Heart left ventricle (tissue), 16 donors: Measurements from ENCODE around the gene MAGI1. TPM values are rescaled to one million over a fixed set of nuclear protein-coding genes. Genes with fewer than 3 reads are reported as not detected.

Source experiments
- ATAC-seq, 4 donors: fragments of 200-7000 bp; cut with Tn5 transposase; one replicate each; pipeline ENCODE4 v1.9.1; 2020 to 2022; ENCODE audit warnings: moderate library complexity in 4 of 4, mild to moderate bottlenecking in 3 of 4, moderate number of reproducible peaks in 1 of 4
- DNase-seq, 5 donors: peaks; one replicate each; pipeline ENCODE4 v3.0.0-alpha.2; 2020
- H3K27ac ChIP-seq, 12 donors: fragments of 200-600 bp; sonication (generic) in 4 of 12; one replicate each; pipeline versions ENCODE4 v1.5.0 to v1.8.0; 2016 to 2022; ENCODE audit warnings: mild to moderate bottlenecking in 2 of 12
- H3K27me3 ChIP-seq, 9 donors: fragments of 200-600 bp; sonication (generic) in 2 of 9; one replicate each; pipeline versions ENCODE4 v1.5.1 to v1.8.0; 2016 to 2022; ENCODE audit warnings: mild to moderate bottlenecking in 3 of 9
- H3K36me3 ChIP-seq, 9 donors: fragments of 200-600 bp; sonication (generic) in 2 of 9; one replicate each; pipeline versions ENCODE4 v1.5.0 to v1.8.0; 2018 to 2022; ENCODE audit warnings: mild to moderate bottlenecking in 2 of 9
- H3K4me1 ChIP-seq, 12 donors: fragments of 200-600 bp; sonication (generic) in 4 of 12; one replicate each; pipeline versions ENCODE4 v1.5.0 to v1.8.0; 2016 to 2022; ENCODE audit warnings: mild to moderate bottlenecking in 3 of 12
- H3K4me3 ChIP-seq, 12 donors: fragments of 200-600 bp; sonication (generic) in 4 of 12; one replicate each; pipeline versions ENCODE4 v1.5.0 to v1.8.0; 2017 to 2022; ENCODE audit warnings: mild to moderate bottlenecking in 9 of 12, moderate library complexity in 4 of 12
- H3K9me3 ChIP-seq, 12 donors: fragments of 200-600 bp; sonication (generic) in 4 of 12; one replicate each; pipeline versions ENCODE4 v1.5.0 to v1.8.0; 2016 to 2022; ENCODE audit warnings: mild to moderate bottlenecking in 1 of 12
- POLR2A ChIP-seq, 2 donors: fragments of 450-650 bp; IDR thresholded peaks; one replicate each; pipeline ENCODE4 v1.6.1; 2017; ENCODE audit warnings: antibody characterized with exemption in 2 of 2, mild to moderate bottlenecking in 2 of 2, moderate library complexity in 2 of 2
- WGBS, 4 donors: extraction: QIAGEN DNeasy Blood & Tissue Kit in 2 of 4; methylation state at CpG; one replicate each; pipeline versions ENCODE4 v1.1.5 to v1.1.7; 2013 to 2018; 5-methylcytosine and 5-hydroxymethylcytosine counted together
- intact Hi-C, 10 donors: fragments of 100-400 bp; cut with DNase I; formaldehyde crosslinking; loops; one replicate each; pipeline versions ENCODE4 v1.11.1 to v1.14.2; 2022
- polyA plus RNA-seq, 2 donors: library from polyadenylated mRNA; stranded (reverse); fragments of 200-250 nt; gene quantifications; one replicate each; pipeline ENCODE4 v1.2.3, GENCODE V29; 2013
- total RNA-seq, 9 donors: library from RNA; depleted of rRNA in 2 of 9; stranded (reverse); fragments of >200 nt in 2 of 9; fragmentation: NEBNext Ultra II Directional in 3 of 9; extraction: Animal tissue kit (Norgen Biotek cat#: 25700) in 3 of 9; gene quantifications; one replicate each; pipeline versions ENCODE4 v1.1.0 to v1.2.4, GENCODE V29; 2016 to 2023
- TF ChIP-seq, protein P1 (sequence below), 12 donors: fragments of 200-600 bp; sonication (generic) in 4 of 12; IDR thresholded peaks; one replicate each; pipeline versions ENCODE4 v1.5.0 to v1.8.0; 2018 to 2022; ENCODE audit warnings: antibody characterized with exemption in 12 of 12, mild to moderate bottlenecking in 5 of 12
- donor health status: ischemic (EF 13 %, LVEDD 7.1; RV severe dilation, severe dysfunction).
- donor health status: healthy with polysubstance abuse.
- donor health status: DM: no; HTN: yes; CAD: no.
- donor health status: DM: no; HTN: no; CAD: no.
- donor health status: ischemic (EF 25% LVEDD 6.9; RV normal size, moderate dysfunction).
- donor health status: ischemic (EF 25% LVEDD 5.7; RV mildly dilated, moderate dysfunction).
- donor health status: healthy.
- donor health status: DM: yes; HTN: yes; CAD: no.
- donor health status: ischemic (EF 35%, LVEDD 5.7; RV mildly dilated, moderate dysfunction).
- donor health status: nonischemic (EF 11% LVEDD 7.7; RV severe dilation, severe dysfunction).
- donor health status: DM: yes; HTN: yes; CAD: no.
- donor health status: PGD.
- donor health status: ischemic (EF 29% LVEDD 5.4; RV normal size, mild dysfunction).
- donor health status: nonischemic (EF 23%, LVEDD 6.1; RV moderate dilation, normal function).

MAGI1 gene
- total and polyA plus RNA-seq, 11 donors: 18.5 to 52.1 (median 31.4) TPM

- no peak overlapping the region for H3K27ac ChIP-seq
- H3K9me3 ChIP-seq: no peaks in the 10 kb centered on the region
- peaks cover 0 to 11% (median 0%) of the 10 kb centered on the region in 9 donors for H3K36me3 ChIP-seq
- TF ChIP-seq, protein P1, sequence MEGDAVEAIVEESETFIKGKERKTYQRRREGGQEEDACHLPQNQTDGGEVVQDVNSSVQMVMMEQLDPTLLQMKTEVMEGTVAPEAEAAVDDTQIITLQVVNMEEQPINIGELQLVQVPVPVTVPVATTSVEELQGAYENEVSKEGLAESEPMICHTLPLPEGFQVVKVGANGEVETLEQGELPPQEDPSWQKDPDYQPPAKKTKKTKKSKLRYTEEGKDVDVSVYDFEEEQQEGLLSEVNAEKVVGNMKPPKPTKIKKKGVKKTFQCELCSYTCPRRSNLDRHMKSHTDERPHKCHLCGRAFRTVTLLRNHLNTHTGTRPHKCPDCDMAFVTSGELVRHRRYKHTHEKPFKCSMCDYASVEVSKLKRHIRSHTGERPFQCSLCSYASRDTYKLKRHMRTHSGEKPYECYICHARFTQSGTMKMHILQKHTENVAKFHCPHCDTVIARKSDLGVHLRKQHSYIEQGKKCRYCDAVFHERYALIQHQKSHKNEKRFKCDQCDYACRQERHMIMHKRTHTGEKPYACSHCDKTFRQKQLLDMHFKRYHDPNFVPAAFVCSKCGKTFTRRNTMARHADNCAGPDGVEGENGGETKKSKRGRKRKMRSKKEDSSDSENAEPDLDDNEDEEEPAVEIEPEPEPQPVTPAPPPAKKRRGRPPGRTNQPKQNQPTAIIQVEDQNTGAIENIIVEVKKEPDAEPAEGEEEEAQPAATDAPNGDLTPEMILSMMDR (IDR thresholded peaks at IDR 0.05): no peak
- no peak for TF ChIP-seq POLR2A (IDR thresholded peaks at IDR 0.05)
- WGBS, 4 donors: 83 to 93% (median 88%) methylated on average over 5 of the region's 5 CpGs
- DNase-seq (no peak), ATAC-seq (no peak)
- no peaks in the 10 kb centered on the region for H3K27me3 ChIP-seq
- H3K4me1 ChIP-seq: peaks cover 0 to 18% (median 0%) of the 10 kb centered on the region in 12 donors
- H3K4me3 ChIP-seq: no peak overlapping the region
- intact Hi-C loops: no loop called here
Measured at GRCh38 chr3:65350801-65351476, 687.8 kb downstream of the MAGI1 start.

DNA sequence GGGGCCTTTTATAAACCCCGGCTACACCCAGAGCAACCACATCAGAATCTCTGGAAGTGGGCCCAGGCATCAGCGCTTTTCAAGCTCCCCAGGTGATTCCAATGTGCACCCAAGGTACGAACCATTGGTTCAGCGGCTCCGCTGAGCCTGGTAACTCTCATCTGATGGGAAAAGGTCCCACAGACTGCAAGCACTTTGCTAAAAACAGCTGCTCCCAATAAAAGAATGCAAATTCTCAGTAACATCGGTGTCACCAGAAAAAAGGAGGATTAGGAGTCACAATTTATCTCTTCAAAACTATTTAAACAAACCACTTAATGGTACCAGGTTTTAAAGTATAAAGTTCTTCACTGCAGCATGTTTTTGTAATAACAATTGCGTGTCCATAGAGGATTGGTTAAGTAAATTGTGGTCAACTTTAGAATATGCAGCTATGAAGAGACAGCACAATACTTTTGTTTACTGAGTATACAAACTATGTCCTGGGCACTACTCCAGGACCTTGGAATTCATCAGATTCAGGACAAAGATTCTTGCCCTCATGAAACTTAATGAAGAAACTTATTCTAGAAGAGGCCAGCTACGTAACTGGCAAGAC is 690.2 kb downstream of the MAGI1 start:
- WGBS, 4 donors: 85 to 90% (median 87%) methylated on average over 8 of the region's 8 CpGs
- no peak for ATAC-seq
- intact Hi-C loops: loop anchor here in 1 of 10 donors (10.0 kb wide), 1 partner anchor 326 kb away; no protein-coding TSS in a partner anchor

GRCh38 chr3:65347166-65347565 is 691.6 kb downstream of the MAGI1 start:
- H3K27me3 ChIP-seq: no peaks in the 10 kb centered on the region
- H3K4me1 ChIP-seq: peaks cover 0 to 13% (median 0%) of the 10 kb centered on the region in 12 donors
- H3K4me3 ChIP-seq: no peak overlapping the region
- ATAC-seq: peak in 1 of 4 donors; percentile 20
- no peak for DNase-seq
- H3K9me3 ChIP-seq: no peaks in the 10 kb centered on the region
- no peak for TF ChIP-seq POLR2A (IDR thresholded peaks at IDR 0.05)
- TF ChIP-seq, protein P1 (IDR thresholded peaks at IDR 0.05): no peak
- peak overlapping the region in 2 of 12 donors; percentile 31 to 54 for H3K27ac ChIP-seq
- WGBS, 4 donors: 61 to 74% (median 69%) methylated on average over 1 of the region's 1 CpG
- intact Hi-C loops: loop anchor here in 1 of 10 donors (10.0 kb wide), 1 partner anchor 328 kb away; no protein-coding TSS in a partner anchor
- no peaks in the 10 kb centered on the region for H3K36me3 ChIP-seq

More for the DNA sequence above, 690.2 kb downstream of the MAGI1 start:
- no peak for DNase-seq
- H3K4me1 ChIP-seq: peaks cover 0 to 18% (median 0%) of the 10 kb centered on the region in 12 donors
- no peak for TF ChIP-seq POLR2A (IDR thresholded peaks at IDR 0.05)
- TF ChIP-seq, protein P1 (IDR thresholded peaks at IDR 0.05): no peak
- no peaks in the 10 kb centered on the region for H3K9me3 ChIP-seq
- H3K27ac ChIP-seq: no peak overlapping the region
- no peak overlapping the region for H3K4me3 ChIP-seq
- no peaks in the 10 kb centered on the region for H3K27me3 ChIP-seq
- no peaks in the 10 kb centered on the region for H3K36me3 ChIP-seq

GRCh38 chr3:65344846-65345245 is 693.9 kb downstream of the MAGI1 start:
- H3K4me1 ChIP-seq: peaks cover 0 to 20% (median 0%) of the 10 kb centered on the region in 12 donors
- TF ChIP-seq, protein P1 (IDR thresholded peaks at IDR 0.05): no peak
- no peak for TF ChIP-seq POLR2A (IDR thresholded peaks at IDR 0.05)
- intact Hi-C loops: loop anchor here in 2 of 10 donors (5.0 to 10.0 kb wide), 2 partner anchors 67 to 330 kb away; no protein-coding TSS in a partner anchor
- no peak overlapping the region for H3K27ac ChIP-seq
- WGBS, 4 donors: 89 to 100% (median 96%) methylated on average over 2 of the region's 2 CpGs
- H3K4me3 ChIP-seq: no peak overlapping the region
- no peaks in the 10 kb centered on the region for H3K27me3 ChIP-seq
- no peak for DNase-seq
- ATAC-seq: no peak
- no peaks in the 10 kb centered on the region for H3K36me3 ChIP-seq
- H3K9me3 ChIP-seq: no peaks in the 10 kb centered on the region
